K562 (cell line): Measurements from ENCODE around the gene IGSF8. TPM values are rescaled to one million over a fixed set of nuclear protein-coding genes. Genes with fewer than 3 reads are reported as not detected.

ENCODE experiments used
- ATAC-seq: fragments of 200-7000 bp; cut with Tn5 transposase; 3 replicates; pipeline ENCODE4 v1.9.1; 2020; ENCODE audit warnings: moderate library complexity
- BruUV-seq: library from RNA; stranded (reverse); fragments of 400-500 nt; replicated peaks from 2 replicates; lab custom pipeline; 2021; lab: Mats Ljungman, UMichigan
- CTCF ChIA-PET: fragments of 300-600 bp; formaldehyde crosslinking; extraction: SDS; loops from one replicate; lab custom pipeline; 2021; ENCODE audit warnings: low intra/inter-chr PET ratio; lab: Yijun Ruan, JAX
- POLR2A ChIA-PET: fragments of 300-600, 350-650 bp; sonication (Branson Sonifier 250); formaldehyde crosslinking; extraction: SDS; loops from one replicate; lab custom pipeline; 2021; ENCODE audit warnings: antibody characterized with exemption, inconsistent platforms; lab: Yijun Ruan, JAX
- DNase-seq, 4 experiments: peaks; one replicate each; pipeline versions ENCODE4 v3.0.0 to v3.0.0-alpha.2; 2011 to 2018; ENCODE audit warnings: low spot score in 3 of 4, mixed read lengths in 3 of 4; ENCODE audit errors: extremely low read depth in 1 of 4
- FAIRE-seq: peaks from 2 replicates; lab custom pipeline; 2011; peaks lifted over from hg19 to GRCh38; lab: Jason Lieb, UNC
- H2AFZ ChIP-seq: 2 replicates; pipeline ENCODE4 v1.6.0; 2011; ENCODE audit warnings: low read depth, low read length, control low read depth, inconsistent platforms
- H3K27ac ChIP-seq: fragments of 200-600 bp; 3 replicates; pipeline ENCODE4 v1.8.0; 2011; ENCODE audit warnings: low read depth, mild to moderate bottlenecking, control low read depth, inconsistent platforms, low read length, moderate library complexity, mixed read lengths; ENCODE audit errors: extremely low read depth
- H3K27me3 ChIP-seq, 2 experiments: fragments of 300-600 bp in 1 of 2; 2 replicates in 1 of 2; 3 replicates in 1 of 2; pipeline versions ENCODE4 v1.6.0 to v1.8.0; 2011; ENCODE audit warnings: inconsistent platforms in 2 of 2, low read length in 2 of 2, mild to moderate bottlenecking in 1 of 2, mixed read lengths in 1 of 2, moderate library complexity in 1 of 2; ENCODE audit not compliant: control insufficient read depth in 2 of 2, insufficient read depth in 2 of 2
- H3K36me3 ChIP-seq: fragments of 300-600 bp; 3 replicates; pipeline ENCODE4 v1.8.0; 2011; ENCODE audit warnings: mild to moderate bottlenecking, low read length, inconsistent platforms; ENCODE audit not compliant: control insufficient read depth, insufficient read depth
- H3K4me1 ChIP-seq, 2 experiments: fragments of 200-600 bp in 1 of 2; replicated peaks in 1 of 2; 2 replicates in 1 of 2; 3 replicates in 1 of 2; pipeline versions ENCODE4 v1.5.1 to v1.8.0; 2011; ENCODE audit warnings: inconsistent platforms in 2 of 2, low read length in 2 of 2, mild to moderate bottlenecking in 1 of 2, mixed read lengths in 1 of 2, moderate library complexity in 1 of 2; ENCODE audit not compliant: control insufficient read depth in 2 of 2, insufficient read depth in 2 of 2
- H3K4me2 ChIP-seq: 2 replicates; pipeline ENCODE4 v1.6.1; 2011; ENCODE audit warnings: low read length, control low read depth, inconsistent platforms, mixed read lengths; ENCODE audit not compliant: insufficient read depth
- H3K4me3 ChIP-seq: fragments of 200-600 bp; sonication (generic), shearing (Covaris generic); 2 replicates; pipeline ENCODE4 v1.5.1; 2016; ENCODE audit warnings: control low read depth, inconsistent platforms
- H3K79me2 ChIP-seq: fragments of 200-600 bp; 3 replicates; pipeline ENCODE4 v1.8.0; 2011; ENCODE audit warnings: low read length, inconsistent platforms; ENCODE audit not compliant: control insufficient read depth, insufficient read depth
- H3K9ac ChIP-seq, 2 experiments: 2 replicates each; pipeline versions ENCODE4 v1.6.0 to v1.6.1; 2011; ENCODE audit warnings: low read depth in 2 of 2, low read length in 2 of 2, control low read depth in 1 of 2, inconsistent platforms in 1 of 2, mild to moderate bottlenecking in 1 of 2, mixed read lengths in 1 of 2; ENCODE audit not compliant: insufficient read depth in 1 of 2
- H3K9me1 ChIP-seq: one replicate; pipeline ENCODE4 v1.6.0; 2011; ENCODE audit warnings: inconsistent platforms, mild to moderate bottlenecking, low read length, moderate library complexity; ENCODE audit not compliant: control insufficient read depth, insufficient read depth
- H3K9me3 ChIP-seq: replicated peaks from 2 replicates; pipeline ENCODE4 v1.5.1; 2011; ENCODE audit warnings: low read depth, low read length, inconsistent platforms; ENCODE audit not compliant: control insufficient read depth, insufficient read depth
- H4K20me1 ChIP-seq: replicated peaks from 2 replicates; pipeline ENCODE4 v1.6.1; 2011; ENCODE audit warnings: low read length, inconsistent platforms, mixed read lengths; ENCODE audit not compliant: control insufficient read depth, insufficient read depth
- ATF3 ChIP-seq, 2 experiments: fragments of 450-650 bp in 1 of 2; sonication (generic) in 1 of 2; formaldehyde crosslinking in 1 of 2; IDR thresholded peaks in 1 of 2; conservative IDR thresholded peaks in 1 of 2; 2 replicates each; pipeline versions ENCODE4 v1.6.1 to v1.8.1; 2016 to 2023; ENCODE audit warnings: mild to moderate bottlenecking in 2 of 2, moderate library complexity in 2 of 2, inconsistent platforms in 1 of 2, missing genetic modification reagents in 1 of 2
- KLF16 ChIP-seq: IDR thresholded peaks from 2 replicates; pipeline ENCODE4 v1.6.1; 2016; ENCODE audit warnings: antibody characterized with exemption
- NKRF ChIP-seq: fragments of 450-650 bp; IDR thresholded peaks from 2 replicates; pipeline ENCODE4 v1.6.1; 2016; ENCODE audit warnings: borderline replicate concordance
- NONO ChIP-seq, 2 experiments: fragments of 200-400 bp in 1 of 2; fragments of 450-650 bp in 1 of 2; formaldehyde crosslinking in 1 of 2; IDR thresholded peaks; 2 replicates each; pipeline ENCODE4 v1.6.1; 2017; ENCODE audit warnings: low read depth in 2 of 2, mild to moderate bottlenecking in 2 of 2, moderate library complexity in 2 of 2, low read length in 1 of 2
- ZNF77 ChIP-seq: fragments of 250-450 bp; sonication (Bioruptor Pico); IDR thresholded peaks from 2 replicates; pipeline ENCODE4 v1.5.0; 2020
- WGBS: fragments of 100-300 bp; shearing (Covaris generic); methylation state at CpG from one replicate; pipeline ENCODE4 v1.1.6; 2016; ENCODE audit warnings: low coverage, mixed read lengths; ENCODE audit not compliant: insufficient coverage; ENCODE audit errors: missing lambda C conversion rate; 5-methylcytosine and 5-hydroxymethylcytosine counted together
- in situ Hi-C: fragments of 300-500 bp; cut with MboI; formaldehyde crosslinking; loops from 4 replicates; pipeline ENCODE4 v1.15.0; 2018; ENCODE audit warnings: inconsistent platforms, mixed read lengths
- intact Hi-C: fragments of 100-400 bp; cut with micrococcal nuclease; formaldehyde crosslinking; loops from 2 replicates; pipeline ENCODE4 v1.14.2; 2022
- polyA plus RNA-seq, 8 experiments: library from polyadenylated mRNA; depleted of rRNA in 4 of 8; stranded (reverse) in 5 of 8; unstranded in 3 of 8; fragments of >200 nt; fragmentation: Nextera tagmentation in 2 of 8; fragmentation: Illumina TruSeq in 1 of 8; extraction: Ambion mirVana in 2 of 8; extraction: Trizol in 1 of 8; gene quantifications; 2 replicates each; pipeline versions ENCODE4 v1.2.1 to v1.2.3, GENCODE V29; 2011 to 2014; ENCODE audit warnings: inconsistent platforms in 1 of 8, missing spikeins in 1 of 8
- total RNA-seq, 7 experiments: library from RNA; depleted of rRNA in 6 of 7; stranded (reverse); fragments of >200 nt in 6 of 7; fragmentation: Illumina TruSeq in 2 of 7; extraction: Trizol in 2 of 7; gene quantifications; 2 replicates each; pipeline versions ENCODE4 v1.2.1 to v1.2.3, GENCODE V29; 2011 to 2021; ENCODE audit warnings: low replicate concordance in 1 of 7

The IGSF8 gene
- total and polyA plus RNA-seq, 9 of the 15 experiments (the other 6 are each of a cell fraction or from before 2014, with no cell fraction given): 0.32 to 11.7 (median 3.2) TPM

DNA sequence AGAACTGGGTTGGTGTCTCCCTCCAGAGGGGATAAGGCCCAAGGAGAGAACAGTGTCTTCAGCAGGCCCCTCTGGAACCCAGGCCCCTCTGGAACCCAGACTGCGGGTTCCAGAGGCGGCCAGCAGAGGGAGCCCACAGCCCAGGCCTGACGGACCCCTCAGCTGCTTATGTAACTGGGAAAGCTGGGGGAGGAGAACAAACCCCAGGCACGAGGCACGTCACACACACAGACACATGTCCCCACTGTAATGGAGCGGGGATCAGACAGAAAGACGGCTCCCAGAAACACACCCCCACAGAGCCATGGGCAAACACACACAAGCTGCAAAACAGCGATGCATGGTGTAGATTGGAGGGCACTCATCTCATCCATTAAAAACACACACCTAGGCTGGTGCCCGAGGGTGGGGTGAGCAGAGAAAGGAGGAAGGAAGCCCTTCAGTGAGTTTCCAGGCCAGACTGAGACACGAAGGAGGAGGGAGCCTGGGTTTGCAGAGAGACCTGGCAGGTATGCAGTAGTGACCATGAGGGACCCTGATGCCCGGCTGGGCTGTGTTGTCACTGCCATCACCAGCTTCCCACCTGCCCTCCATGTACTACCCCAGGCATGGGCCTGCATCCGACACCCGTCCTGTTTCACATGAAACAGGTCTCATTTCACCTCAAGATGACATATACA is 2.8 kb upstream of the IGSF8 start (continued):
- TF ChIP-seq ATF3 (IDR thresholded peaks at IDR 0.05) (peak; percentile 22; the same call in 1 of the 2 replicates), ATF3 (CRISPR knock-in tag; conservative IDR thresholded peaks at IDR 0.05) (no peak), NKRF (peak; percentile 55; the same call in 1 of the 2 replicates), ZNF77 (CRISPR knock-in tag) (no peak)

GRCh38 chr1:160099716-160100375 is 1.4 kb upstream of the IGSF8 start:
- POLR2A ChIA-PET: interaction anchor here (0.5 kb wide), 1 partner anchor 176 kb away, joined by 3 read pairs; no protein-coding TSS in a partner anchor
- no peak overlapping the region for H3K4me2 ChIP-seq
- H3K4me3 ChIP-seq: no peak overlapping the region
- no peaks in the 10 kb centered on the region for H3K9me1 ChIP-seq
- H3K9me3 ChIP-seq: no peaks in the 10 kb centered on the region
- in situ Hi-C loops: loop anchor here (10.0 kb wide), 1 partner anchor 275 kb away; no protein-coding TSS in a partner anchor
- WGBS: 39% methylated on average over 2 of the region's 2 CpGs
- intact Hi-C loops: loop anchor here (2.0 kb wide), 2 partner anchors 93 to 191 kb away; no protein-coding TSS in a partner anchor
- FAIRE-seq (no peak), ATAC-seq (no peak), DNase-seq (no peak)
- H3K27me3 ChIP-seq: no peaks in the 10 kb centered on the region
- peaks cover 18 to 31% of the 10 kb centered on the region in 2 experiments; a peak in 4 of 5 replicates for H3K4me1 ChIP-seq
- no TSS peak for BruUV-seq
- H2AFZ ChIP-seq: peak overlapping the region; percentile 99; the same call in 1 of the 2 replicates
- no peaks in the 10 kb centered on the region for H3K79me2 ChIP-seq
- peak overlapping the region in 1 of 2 experiments; percentile 67; a peak in 2 of 4 replicates for H3K9ac ChIP-seq
- H4K20me1 ChIP-seq: peaks cover 4% of the 10 kb centered on the region; the same call in 1 of the 2 replicates
- no peaks in the 10 kb centered on the region for H3K36me3 ChIP-seq
- TF ChIP-seq KLF16 (no peak), NONO (IDR thresholded peaks at IDR 0.05; ENCODE audit: low read depth in 2 of 2, low read length in 1 of 2) (no peak)
- H3K27ac ChIP-seq: no peak overlapping the region; the same call in 2 of the 3 replicates
- CTCF ChIA-PET: interaction anchor here (1.2 to 2.9 kb wide), 2 partner anchors 64 to 152 kb away, joined by 3 to 11 read pairs; no protein-coding TSS in a partner anchor
